DOHH2 (cell line): ENCODE results near the gene NRXN3.

Experiments
- H3F3A ChIP-seq: fragments of 200-600 bp; sonication (generic), shearing (Covaris generic); 2 replicates; pipeline ENCODE4 v1.6.0; 2016; ENCODE audit warnings: antibody characterized with exemption, mild to moderate bottlenecking; ENCODE audit not compliant: control insufficient read depth, insufficient read depth
- H3K27ac ChIP-seq: fragments of 200-600 bp; sonication (generic); 2 replicates; pipeline ENCODE4 v1.5.1; 2014; ENCODE audit warnings: low read depth, mild to moderate bottlenecking, low read length, moderate library complexity
- H3K27me3 ChIP-seq: fragments of 200-600 bp; sonication (generic); 2 replicates; pipeline ENCODE4 v1.6.1; 2014; ENCODE audit warnings: mild to moderate bottlenecking, low read length, mixed read lengths; ENCODE audit not compliant: control insufficient read depth
- H3K36me3 ChIP-seq: fragments of 200-600 bp; sonication (generic); 2 replicates; pipeline ENCODE4 v1.6.1; 2014; ENCODE audit warnings: mild to moderate bottlenecking, low read length, moderate library complexity, mixed read lengths; ENCODE audit not compliant: control insufficient read depth
- H3K4me1 ChIP-seq: fragments of 200-600 bp; sonication (generic); 2 replicates; pipeline ENCODE4 v1.6.1; 2014; ENCODE audit warnings: mild to moderate bottlenecking, low read length, mixed read lengths; ENCODE audit not compliant: control insufficient read depth
- H3K4me2 ChIP-seq: fragments of 200-600 bp; sonication (generic); 2 replicates; pipeline ENCODE4 v1.6.0; 2014; ENCODE audit warnings: mild to moderate bottlenecking, low read length, moderate library complexity
- H3K4me3 ChIP-seq: fragments of 200-600 bp; sonication (generic); 2 replicates; pipeline ENCODE4 v1.5.1; 2014; ENCODE audit warnings: mild to moderate bottlenecking, low read length, mixed read lengths
- H3K79me2 ChIP-seq: fragments of 200-600 bp; sonication (generic); 2 replicates; pipeline ENCODE4 v1.6.1; 2014; ENCODE audit warnings: mild to moderate bottlenecking, low read length, mixed read lengths; ENCODE audit not compliant: control insufficient read depth
- H3K9me2 ChIP-seq: fragments of 200-600 bp; sonication (generic); replicated peaks from 2 replicates; pipeline ENCODE4 v1.6.1; 2014; ENCODE audit warnings: mild to moderate bottlenecking, low read length, mixed read lengths; ENCODE audit not compliant: control insufficient read depth
- H3K9me3 ChIP-seq: fragments of 200-600 bp; sonication (generic); 2 replicates; pipeline ENCODE4 v1.6.1; 2014; ENCODE audit warnings: antibody characterized with exemption, low read length, mixed read lengths; ENCODE audit not compliant: control insufficient read depth, insufficient read depth
- H4K20me1 ChIP-seq: fragments of 200-600 bp; sonication (generic); 2 replicates; pipeline ENCODE4 v1.6.0; 2014; ENCODE audit warnings: low read depth, mild to moderate bottlenecking, antibody characterized with exemption, low read length, moderate library complexity; ENCODE audit not compliant: control insufficient read depth, insufficient read depth
- CTCF ChIP-seq: fragments of 200-600 bp; sonication (generic); IDR thresholded peaks from one replicate; pipeline ENCODE4 v1.5.1; 2014; ENCODE audit warnings: antibody characterized with exemption, mild to moderate bottlenecking, low read depth, low read length; ENCODE audit not compliant: poor library complexity, severe bottlenecking
- EZH2phosphoT487 ChIP-seq: fragments of 200-600 bp; sonication (generic); IDR thresholded peaks from 2 replicates; pipeline ENCODE4 v1.6.1; 2017; ENCODE audit warnings: borderline replicate concordance, mild to moderate bottlenecking, antibody characterized with exemption, low read length, moderate library complexity, mixed read lengths

NRXN3 gene

GRCh38 chr14:78127961-78128360 lies 42.2 kb upstream of the NRXN3 start:
- Histone ChIP-seq H3K4me1 (no peaks in the 10 kb centered on the region), H3K9me3 (no peaks in the 10 kb centered on the region), H3K27ac (no peak overlapping the region), H3K36me3 (no peaks in the 10 kb centered on the region), H3K4me2 (no peak overlapping the region), H3F3A (no peaks in the 10 kb centered on the region), H3K4me3 (no peak overlapping the region), H3K27me3 (no peaks in the 10 kb centered on the region), H3K9me2 (no peaks in the 10 kb centered on the region), H4K20me1 (no peaks in the 10 kb centered on the region), H3K79me2 (no peaks in the 10 kb centered on the region)
- TF ChIP-seq CTCF (no peak), EZH2phosphoT487 (no peak)

GRCh38 chr14:78129375-78129774 lies 40.8 kb upstream of the NRXN3 start:
- H3K27ac ChIP-seq: no peak overlapping the region
- H3F3A ChIP-seq: no peaks in the 10 kb centered on the region
- H3K4me3 ChIP-seq: no peak overlapping the region
- no peaks in the 10 kb centered on the region for H4K20me1 ChIP-seq
- H3K27me3 ChIP-seq: no peaks in the 10 kb centered on the region
- H3K9me2 ChIP-seq: no peaks in the 10 kb centered on the region
- H3K79me2 ChIP-seq: no peaks in the 10 kb centered on the region
- TF ChIP-seq EZH2phosphoT487 (no peak), CTCF (no peak)
- H3K9me3 ChIP-seq: no peaks in the 10 kb centered on the region
- H3K4me2 ChIP-seq: no peak overlapping the region
- H3K36me3 ChIP-seq: no peaks in the 10 kb centered on the region
- H3K4me1 ChIP-seq: no peaks in the 10 kb centered on the region

- no peaks in the 10 kb centered on the region for H3F3A ChIP-seq
Observed at GRCh38 chr14:78130356-78130755, 39.8 kb upstream of the NRXN3 start.

More at GRCh38 chr14:78130356-78130755, 39.8 kb upstream of the NRXN3 start:
- Histone ChIP-seq H3K27me3 (no peaks in the 10 kb centered on the region), H3K9me3 (no peaks in the 10 kb centered on the region), H3K4me1 (no peaks in the 10 kb centered on the region), H4K20me1 (no peaks in the 10 kb centered on the region), H3K9me2 (no peaks in the 10 kb centered on the region), H3K79me2 (no peaks in the 10 kb centered on the region), H3K4me3 (no peak overlapping the region), H3K4me2 (no peak overlapping the region), H3K36me3 (no peaks in the 10 kb centered on the region), H3K27ac (no peak overlapping the region)
- TF ChIP-seq EZH2phosphoT487: no peak
- no peak for TF ChIP-seq CTCF
